ENCODE results near the gene FRRS1.

Gene FRRS1

DNA sequence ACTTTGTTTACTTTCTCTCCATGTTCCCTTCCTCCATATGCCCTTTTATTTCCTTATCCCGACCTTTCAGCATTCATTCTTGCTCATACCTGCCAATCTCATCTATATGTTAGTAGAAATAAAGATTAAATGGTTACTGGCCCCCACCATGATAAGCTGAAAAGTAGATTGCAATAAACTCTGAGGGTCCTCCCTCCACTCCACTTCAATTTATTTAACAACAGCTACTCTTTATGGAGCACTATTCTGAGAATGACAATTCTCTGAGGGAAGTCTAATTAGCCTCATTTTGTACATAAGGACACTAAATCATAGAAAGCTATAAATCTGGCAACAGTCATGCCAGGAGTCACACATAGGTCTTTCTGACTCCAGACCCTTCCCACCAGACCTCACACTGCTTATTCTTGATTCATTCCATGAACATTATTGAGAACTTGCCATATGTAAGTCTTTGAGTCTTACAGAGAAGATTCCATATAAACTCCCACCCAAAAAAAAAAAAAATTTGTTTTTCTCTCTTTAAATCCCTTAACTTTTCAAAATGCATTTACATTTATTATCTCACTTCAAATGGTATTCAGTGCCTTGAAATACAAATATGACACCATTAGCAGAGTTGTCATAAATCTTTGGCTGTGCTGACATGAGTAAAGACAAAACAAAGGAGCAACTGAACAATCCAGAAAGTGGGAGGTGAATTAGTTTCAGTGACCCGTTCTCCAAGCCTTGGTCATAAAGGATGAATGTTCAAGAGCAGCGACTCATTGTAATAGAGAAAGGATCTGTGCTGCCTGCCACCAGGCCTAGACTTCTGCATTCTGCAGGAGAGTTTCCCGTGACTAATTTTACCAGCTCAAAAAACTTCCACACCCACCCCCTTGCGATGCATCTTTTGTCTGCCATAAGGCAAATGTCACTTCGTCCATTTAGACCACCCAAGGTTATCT is 92.0 kb downstream of the FRRS1 start:
- no peak for DNase-seq

DNA sequence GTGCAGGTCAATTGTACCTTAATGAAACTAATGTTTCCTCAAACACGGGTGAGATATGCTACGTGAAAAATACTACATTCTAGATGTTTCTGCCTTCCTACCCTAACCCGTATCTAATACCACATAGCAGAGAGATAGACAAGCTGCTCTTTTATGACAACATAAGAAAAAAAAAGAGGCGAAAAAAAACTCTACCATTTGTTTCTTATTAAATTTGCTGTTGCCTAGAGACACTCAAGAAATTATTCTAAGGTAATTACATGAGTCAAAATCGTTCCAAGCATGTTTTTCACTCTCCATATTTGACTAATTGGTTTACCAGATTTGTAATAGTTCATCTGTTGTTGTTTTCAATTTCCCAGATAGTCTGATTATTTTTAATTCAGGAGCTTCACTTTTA is 93.1 kb downstream of the FRRS1 start:
- no peak for DNase-seq

DNA sequence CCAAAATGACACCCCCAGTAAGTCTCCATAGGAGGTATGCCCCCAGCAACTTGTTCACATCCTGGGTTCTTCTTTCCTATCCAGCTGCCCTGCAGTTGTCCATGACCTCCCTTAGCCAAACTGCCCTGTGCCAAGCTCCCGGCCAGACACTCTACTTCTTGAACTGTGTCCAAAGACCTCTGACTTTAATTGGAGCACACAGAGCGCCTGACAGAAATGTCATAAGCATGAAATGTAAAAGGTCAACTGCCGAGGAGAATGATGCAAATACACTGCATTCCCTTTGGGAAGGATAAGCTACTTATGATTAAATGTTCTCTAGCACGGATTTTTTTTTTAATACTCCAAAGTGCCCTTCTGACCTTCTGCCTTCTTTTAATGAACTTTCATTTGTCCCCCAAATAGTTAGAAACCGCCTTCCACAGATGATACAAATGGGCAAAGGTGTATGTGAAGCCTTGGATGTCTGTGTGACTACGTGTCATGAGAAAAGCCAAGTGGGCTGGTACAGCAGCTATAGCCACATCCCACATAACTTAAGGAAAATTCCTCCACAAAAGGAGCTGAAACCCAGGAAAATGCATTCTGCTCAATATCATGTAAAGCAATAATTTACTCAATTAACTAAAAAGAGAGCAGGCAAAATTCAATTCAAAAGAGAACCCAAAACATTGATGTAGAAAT is 93.8 kb downstream of the FRRS1 start:
- DNase-seq, result no peak

DNA sequence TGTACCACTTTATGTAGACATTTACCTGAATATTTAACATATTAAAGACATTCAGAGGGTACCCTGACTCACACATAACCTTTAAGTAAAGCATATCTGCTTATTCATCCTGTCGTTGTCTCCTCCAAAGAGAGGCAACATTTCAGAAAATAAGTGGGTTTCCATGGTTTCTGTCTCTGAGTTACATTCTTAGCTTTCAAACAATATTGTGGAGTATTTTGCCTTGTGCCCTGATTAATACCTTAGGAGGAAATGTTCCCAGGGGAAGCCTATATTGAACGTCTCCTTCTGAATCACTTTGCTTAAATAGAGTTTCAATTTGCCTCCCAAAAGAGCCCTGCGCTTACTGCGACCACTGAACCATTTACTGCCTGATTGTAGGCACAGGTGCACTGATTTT is 94.4 kb downstream of the FRRS1 start:
- no peak for DNase-seq

DNA sequence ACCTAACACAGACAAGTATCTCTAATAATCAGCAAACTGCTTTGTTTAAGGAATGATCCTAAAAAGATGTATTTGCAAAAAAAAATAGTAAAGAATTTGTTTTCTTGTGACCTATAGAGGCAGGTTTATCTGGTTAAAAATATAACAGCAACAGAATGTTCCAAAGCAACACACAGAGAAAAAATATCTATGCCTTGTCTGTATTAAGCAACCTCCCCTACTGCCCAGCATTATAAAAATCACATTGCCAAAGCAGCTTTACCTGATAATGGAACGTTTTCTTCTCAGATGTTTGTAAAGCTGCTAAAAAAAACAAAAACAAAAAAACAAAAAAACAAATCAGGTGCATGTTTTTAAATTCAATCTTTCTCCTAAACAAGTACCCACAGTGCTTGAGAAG is 95.9 kb downstream of the FRRS1 start:
- DNase-seq, result no peak

DNA sequence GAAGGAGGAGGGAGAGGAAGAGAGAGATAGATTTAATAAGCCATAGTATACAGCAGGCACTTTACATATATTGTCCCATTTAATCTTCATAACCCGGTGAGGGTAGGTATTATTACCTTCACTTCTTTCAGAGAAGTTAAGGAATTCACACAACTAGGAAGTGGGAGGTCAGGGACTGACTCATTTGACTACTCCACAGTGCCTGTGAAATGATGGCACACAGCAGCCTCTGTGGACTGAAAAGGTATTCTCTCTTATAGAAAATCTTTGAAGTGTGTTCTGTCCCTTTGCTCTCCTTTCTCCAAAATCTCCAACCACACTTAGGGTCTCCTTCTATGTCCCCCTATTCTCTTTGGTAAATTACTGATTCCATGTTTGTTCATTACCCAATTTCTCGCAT is 96.6 kb downstream of the FRRS1 start:
- no peak for DNase-seq

DNA sequence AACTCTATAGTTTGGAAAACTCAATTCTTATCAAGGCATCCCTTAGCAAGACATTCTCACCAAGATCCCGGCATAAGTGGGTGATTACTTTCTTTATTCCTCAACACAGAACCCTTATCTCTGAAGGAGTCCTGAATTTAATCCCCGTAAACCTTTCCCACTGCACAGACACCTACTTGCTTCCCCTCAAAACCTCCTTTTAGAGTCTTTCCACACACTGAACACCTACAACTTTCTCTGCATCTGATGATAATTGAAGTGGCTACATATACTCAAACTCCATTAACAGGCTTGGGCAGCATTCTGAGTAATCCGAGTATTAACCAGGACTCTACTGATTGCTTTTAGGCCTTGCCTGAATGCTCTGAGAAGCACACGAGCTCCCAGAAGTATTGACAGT is 97.1 kb downstream of the FRRS1 start:
- no peak for DNase-seq

DNA sequence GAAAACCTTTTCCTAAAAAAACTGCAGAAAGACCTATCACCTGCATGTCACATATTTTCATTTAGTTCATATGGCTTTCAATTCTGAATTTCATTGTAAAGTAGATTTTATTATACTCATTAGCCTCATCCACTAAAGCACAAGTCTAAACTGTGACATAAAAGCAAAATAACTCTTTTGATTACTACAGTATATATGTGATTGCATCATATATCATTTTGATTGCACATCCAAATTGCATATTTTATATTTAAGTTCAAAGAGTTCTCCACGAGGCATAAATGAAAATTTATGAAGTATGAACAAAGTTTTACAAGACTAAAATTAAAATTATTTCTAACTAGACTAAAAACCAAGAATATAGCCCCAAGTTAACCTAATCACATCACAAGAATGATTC is 101.2 kb downstream of the FRRS1 start:
- DNase-seq, result no peak

DNA sequence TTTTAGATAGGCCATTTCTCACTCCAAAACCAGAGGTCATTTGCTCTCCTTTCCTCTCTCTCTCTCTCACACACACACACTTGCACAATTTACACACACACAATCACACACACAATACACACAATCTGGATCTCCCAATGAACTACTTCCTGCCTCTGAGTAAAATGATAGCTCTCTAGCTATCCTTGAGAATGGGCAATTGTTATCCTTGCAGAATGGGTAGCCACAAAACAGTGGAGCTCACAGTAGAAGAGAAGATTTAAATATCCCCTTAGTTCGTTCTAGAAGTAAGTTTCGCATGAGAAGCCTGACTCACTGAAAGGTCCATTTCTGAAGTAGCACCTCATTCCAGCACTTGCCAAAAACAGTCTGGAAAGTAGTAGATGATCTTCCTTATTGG is 102.9 kb downstream of the FRRS1 start:
- DNase-seq, result no peak

DNA sequence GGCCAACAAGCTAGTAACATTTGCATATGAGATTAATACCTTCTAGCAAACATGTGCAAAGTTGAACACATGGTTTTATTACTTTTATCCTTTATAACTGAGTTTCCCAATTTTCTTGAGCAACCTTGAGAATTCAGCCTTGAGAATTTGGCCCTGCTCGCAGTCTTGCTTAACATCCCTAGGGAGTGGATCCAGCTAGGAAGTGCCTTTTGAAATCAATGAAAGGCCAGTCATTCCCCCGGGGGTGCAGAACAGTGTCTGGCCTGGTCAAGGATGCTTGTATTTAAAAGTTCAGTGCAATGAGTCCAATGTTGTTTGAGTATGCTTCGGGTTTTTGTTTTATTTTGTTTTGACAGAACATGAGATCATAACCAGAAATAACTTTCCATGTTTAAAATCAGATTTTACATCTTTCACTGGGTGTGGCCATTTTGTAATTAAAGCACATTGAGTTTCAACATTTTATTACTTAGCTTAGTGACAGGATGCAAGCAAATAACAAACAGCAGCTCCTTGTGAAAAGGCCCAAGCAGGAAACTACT is 103.8 kb downstream of the FRRS1 start:
- no peak for DNase-seq

DNA sequence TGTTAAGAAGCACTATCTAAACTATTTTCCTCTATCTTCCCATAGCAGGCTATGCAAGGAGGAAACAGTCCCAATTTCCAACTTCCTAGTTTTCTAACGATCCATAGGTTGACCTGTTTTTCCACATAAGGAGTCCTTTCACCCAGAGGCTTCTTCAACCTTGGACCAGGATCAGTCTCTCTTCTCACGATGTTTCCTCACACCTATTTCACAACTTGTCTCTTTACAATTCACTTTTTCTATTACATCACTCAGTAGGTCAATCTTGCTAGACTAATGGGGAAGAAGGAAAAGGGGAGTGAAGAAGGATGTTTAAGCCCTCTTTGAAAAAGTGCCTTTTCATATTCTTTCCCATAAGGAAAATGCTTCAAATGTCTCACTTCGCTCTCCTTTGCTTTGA is 104.7 kb downstream of the FRRS1 start:
- no peak for DNase-seq

DNA sequence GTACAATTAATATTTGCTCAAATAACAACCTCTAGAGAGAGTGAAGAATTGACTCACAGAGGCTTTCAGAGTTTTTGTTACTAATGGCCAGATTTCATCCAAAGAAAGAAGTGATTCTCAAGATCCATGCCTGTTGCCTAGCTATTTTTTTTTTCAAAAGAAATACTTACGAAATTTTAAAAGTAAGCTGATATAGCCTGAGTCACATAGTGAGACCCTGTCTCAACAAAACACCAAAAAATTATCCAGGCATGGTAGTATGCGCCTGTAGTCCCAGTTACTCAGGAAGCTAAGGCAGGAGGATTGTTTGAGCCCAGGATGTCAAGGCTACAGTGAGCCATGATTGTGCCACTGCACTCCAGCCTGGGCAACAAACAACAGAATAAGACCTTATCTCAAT is 105.9 kb downstream of the FRRS1 start:
- DNase-seq, result no peak

DNA sequence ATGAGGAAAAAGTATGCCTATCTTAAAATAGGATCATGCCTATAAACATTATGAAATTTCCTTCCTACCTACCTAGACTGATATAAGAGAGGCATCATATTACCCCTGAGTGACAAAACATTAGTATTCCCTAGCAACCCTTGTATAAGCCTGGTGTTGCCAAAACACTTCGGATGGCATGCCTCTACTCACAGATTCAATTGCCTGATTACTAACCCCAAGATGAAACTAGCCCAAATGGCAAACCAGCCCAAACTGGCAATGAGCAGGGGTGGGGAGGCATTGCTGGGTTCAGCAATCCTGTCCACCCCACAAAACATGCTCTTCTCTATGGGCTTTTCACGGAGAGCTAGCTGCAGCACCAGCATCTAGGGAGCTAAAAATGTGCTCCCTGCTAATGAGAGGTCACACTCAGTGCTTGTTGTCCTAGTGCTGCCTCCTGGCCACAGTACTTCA is 106.7 kb downstream of the FRRS1 start:
- DNase-seq, result no peak
